Transverse colon (tissue), 3 donors: ENCODE results near the gene ICAM3.

ENCODE experiments used
- CTCF ChIP-seq, 5 experiments: fragments of 200-600 bp in 3 of 5; fragments of 450-650 bp in 2 of 5; sonication (generic) in 3 of 5; IDR thresholded peaks; 1 replicate in 2 of 5; 2 replicates in 3 of 5; pipeline ENCODE4 v1.5.1; 2016 to 2017; ENCODE audit warnings: antibody characterized with exemption in 5 of 5, inconsistent platforms in 3 of 5, mild to moderate bottlenecking in 2 of 5, moderate library complexity in 1 of 5
- EP300 ChIP-seq: sonication (generic); formaldehyde crosslinking; IDR thresholded peaks from one replicate; pipeline ENCODE4 v1.6.1; 2017; ENCODE audit warnings: antibody characterized with exemption, low read depth

- peak in 3 of 5 experiments; percentile 4 to 29 (median 17) for TF ChIP-seq CTCF (IDR thresholded peaks at IDR 0.05)
- TF ChIP-seq EP300 = no peak
Observed at GRCh38 chr19:10334588-10335351, 4.7 kb downstream of the ICAM3 start.
